Nasal cavity respiratory epithelium epithelial cell of viscerocranial mucosa (primary cell): ENCODE measurements around the gene IPO7. TPM values are rescaled to one million over a fixed set of nuclear protein-coding genes. Genes with fewer than 3 reads are reported as not detected.

Source experiments
- total RNA-seq: library from RNA; depleted of rRNA; stranded (reverse); fragments of >200 nt; gene quantifications from 2 replicates; pipeline ENCODE4 v1.2.3, GENCODE V29; 2014

IPO7 gene
- 168 and 213 TPM in 2 replicates for total RNA-seq

DNA sequence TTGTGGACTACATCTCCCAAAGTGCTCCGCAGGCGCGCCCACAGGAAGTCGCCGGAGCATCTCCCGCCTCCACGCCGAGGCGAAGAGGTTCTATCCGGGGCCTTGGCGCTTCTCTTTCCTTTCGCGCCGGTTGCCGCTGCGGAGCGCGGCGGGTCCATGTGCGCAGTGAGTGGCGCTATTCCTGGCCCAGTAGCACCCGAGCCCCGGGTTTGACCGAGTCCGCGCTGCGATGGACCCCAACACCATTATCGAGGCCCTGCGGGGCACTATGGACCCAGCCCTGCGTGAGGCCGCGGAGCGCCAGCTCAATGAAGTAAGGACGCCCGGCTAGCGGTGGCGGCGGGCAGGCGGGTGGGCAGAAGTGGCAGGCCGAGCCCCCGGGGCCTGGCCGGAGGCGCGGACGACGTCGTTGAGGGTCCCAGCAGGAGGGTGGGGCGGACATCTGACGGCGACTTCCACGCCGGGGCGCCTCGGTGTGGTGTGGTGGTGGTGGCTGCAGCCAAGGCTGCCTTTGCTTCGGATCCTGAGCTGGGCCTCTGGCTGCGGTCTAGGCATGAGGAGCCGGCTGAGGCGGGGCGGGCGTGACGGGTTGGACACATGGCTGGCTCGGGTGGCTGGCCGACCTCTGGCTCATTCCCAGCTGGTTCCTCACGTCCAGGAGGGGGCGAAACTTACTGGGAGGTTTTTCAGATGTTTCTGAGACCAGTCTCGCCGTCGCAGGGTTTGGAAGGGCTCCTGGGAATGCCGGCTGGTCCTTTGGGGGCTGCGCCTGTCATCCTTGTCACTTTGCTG is at the start of gene IPO7:
TSS of gene IPO7 (plus strand) at position 118 of the 792 bp plus-strand sequence. CDS start at position 230, 112 bp downstream.

GRCh38 chr11:9460322-9461062 is 76.0 kb downstream of the IPO7 start, which contains the start of gene ZNF143:
ZNF143 (plus strand) TSS chr11:9461012; CDS start chr11:9471309, 10,297 bp downstream.

Other genes with a start within 250 kb of the IPO7 start
- 29.4 and 58.1 TPM in 2 replicates for gene DENND5A, start 119.3 kb upstream of the IPO7 start, total RNA-seq
- gene TMEM41B, start 70.1 kb upstream of the IPO7 start, total RNA-seq = 70.1 and 79.2 TPM in 2 replicates
- 47.6 and 65.3 TPM in 2 replicates for gene ZNF143, start 76.4 kb downstream of the IPO7 start, total RNA-seq
- gene WEE1, start 189.0 kb downstream of the IPO7 start, total RNA-seq = 31.4 and 37.3 TPM in 2 replicates